Measurements from ENCODE around the gene CHN1.

GRCh38 chr2:174979996-174980395 lies 25.2 kb downstream of the CHN1 start:
- TF ChIP-seq CTCF (IDR thresholded peaks at IDR 0.05), result no peak
- TF ChIP-seq POLR2AphosphoS5 (IDR thresholded peaks at IDR 0.05), result no peak

Data from upper lobe of left lung (tissue), 4 donors.